Body of pancreas (tissue), 4 donors: ENCODE data around the gene AMHR2. TPM values are rescaled to one million over a fixed set of nuclear protein-coding genes. Genes with fewer than 3 reads are reported as not detected.

Experiments used
- ATAC-seq: fragments of 150-250 bp; one replicate; pipeline ENCODE4 v1.9.1; 2016
- DNase-seq, 4 donors: peaks; one replicate each; pipeline ENCODE4 v3.0.0-alpha.2; 2019
- H3K27ac ChIP-seq, 4 donors: fragments of 200-600 bp; sonication (generic); 1 replicate in 3 of 4; 2 replicates in 1 of 4; pipeline versions ENCODE4 v1.5.1 to v1.6.1; 2016 to 2019; ENCODE audit warnings: mild to moderate bottlenecking in 1 of 4, mixed read lengths in 1 of 4, moderate library complexity in 1 of 4
- H3K27me3 ChIP-seq, 2 donors: fragments of 200-600 bp; sonication (generic); one replicate each; pipeline ENCODE4 v1.6.0; 2016; ENCODE audit warnings: mild to moderate bottlenecking in 1 of 2
- H3K36me3 ChIP-seq, 2 donors: fragments of 200-600 bp; sonication (generic); replicated peaks in 1 of 2; 2 replicates each; pipeline ENCODE4 v1.5.1; 2016; ENCODE audit warnings: low read depth in 2 of 2; ENCODE audit not compliant: insufficient read depth in 1 of 2
- H3K4me1 ChIP-seq: fragments of 200-600 bp; sonication (generic); one replicate; pipeline ENCODE4 v1.6.0; 2016
- H3K4me3 ChIP-seq, 2 donors: fragments of 200-600 bp; sonication (generic); 1 replicate in 1 of 2; 2 replicates in 1 of 2; pipeline ENCODE4 v1.5.1; 2016 to 2019
- H3K9me3 ChIP-seq, 3 donors: fragments of 200-600 bp; sonication (generic); 1 replicate in 2 of 3; 2 replicates in 1 of 3; pipeline ENCODE4 v1.5.1; 2016
- CTCF ChIP-seq, 7 experiments: fragments of 450-650 bp in 4 of 7; fragments of 200-600 bp in 3 of 7; sonication (generic) in 3 of 7; IDR thresholded peaks; one replicate each; pipeline ENCODE4 v1.5.1; 2016 to 2019; ENCODE audit warnings: antibody characterized with exemption in 7 of 7
- POLR2A ChIP-seq, 3 donors: fragments of 450-650 bp; IDR thresholded peaks; one replicate each; pipeline ENCODE4 v1.6.1; 2016; ENCODE audit warnings: antibody characterized with exemption in 3 of 3, mild to moderate bottlenecking in 2 of 3
- WGBS, 2 donors: methylation state at CpG; one replicate each; pipeline ENCODE4 v1.1.5; 2017; 5-methylcytosine and 5-hydroxymethylcytosine counted together
- intact Hi-C: fragments of 100-400 bp; cut with DNase I; formaldehyde crosslinking; loops from one replicate; pipeline ENCODE4 v1.15.1; 2023
- total RNA-seq, 2 donors: library from RNA; depleted of rRNA; stranded (reverse); fragments of >200 nt; gene quantifications; one replicate each; pipeline ENCODE4 v1.1.0, GENCODE V29; 2016

AMHR2 gene
- total RNA-seq, 2 donors from 2014 or later = 2.3 to 10.6 TPM

GRCh38 chr12:53467082-53467481 lies 43.4 kb downstream of the AMHR2 start:
- 53 to 76% methylated on average over 5 of the region's 5 CpGs for WGBS, 2 donors
- intact Hi-C loops = no loop called here

GRCh38 chr12:53467880-53468279 lies 44.2 kb downstream of the AMHR2 start:
- 59 to 63% methylated on average over 2 of the region's 2 CpGs for WGBS, 2 donors
- H3K27ac ChIP-seq = no peak overlapping the region
- intact Hi-C loops = no loop called here
- H3K9me3 ChIP-seq = no peaks in the 10 kb centered on the region
- no peak overlapping the region for H3K4me3 ChIP-seq
- TF ChIP-seq CTCF (IDR thresholded peaks at IDR 0.05) = no peak
- TF ChIP-seq POLR2A (IDR thresholded peaks at IDR 0.05) = no peak
- H3K4me1 ChIP-seq = peaks cover 11% of the 10 kb centered on the region
- no peak for ATAC-seq
- DNase-seq = no peak
- H3K27me3 ChIP-seq = no peaks in the 10 kb centered on the region
- H3K36me3 ChIP-seq = peaks cover 26 to 66% of the 10 kb centered on the region in 2 donors

More at GRCh38 chr12:53467082-53467481, 43.4 kb downstream of the AMHR2 start:
- Histone ChIP-seq H3K4me3 (no peak overlapping the region), H3K27ac (no peak overlapping the region), H3K36me3 (peaks cover 31 to 73% of the 10 kb centered on the region in 2 donors), H3K9me3 (no peaks in the 10 kb centered on the region), H3K27me3 (no peaks in the 10 kb centered on the region), H3K4me1 (peaks cover 3% of the 10 kb centered on the region)
- TF ChIP-seq POLR2A (IDR thresholded peaks at IDR 0.05) (no peak), CTCF (IDR thresholded peaks at IDR 0.05) (no peak)
- DNase-seq (no peak), ATAC-seq (no peak)

GRCh38 chr12:53468282-53468681 lies 44.6 kb downstream of the AMHR2 start:
- no peak for TF ChIP-seq CTCF (IDR thresholded peaks at IDR 0.05)
- TF ChIP-seq POLR2A (IDR thresholded peaks at IDR 0.05) = no peak
- no peak for DNase-seq
- peaks cover 15% of the 10 kb centered on the region for H3K4me1 ChIP-seq
- H3K27me3 ChIP-seq = no peaks in the 10 kb centered on the region
- no peak overlapping the region for H3K4me3 ChIP-seq
- ATAC-seq = no peak
- intact Hi-C loops = no loop called here
- no peak overlapping the region for H3K27ac ChIP-seq
- H3K36me3 ChIP-seq = peaks cover 24 to 62% of the 10 kb centered on the region in 2 donors
- 86% methylated on average over 1 of the region's 1 CpG for WGBS, 2 donors
- no peaks in the 10 kb centered on the region for H3K9me3 ChIP-seq

GRCh38 chr12:53472056-53472582 lies 48.5 kb downstream of the AMHR2 start:
- Histone ChIP-seq H3K9me3 (no peaks in the 10 kb centered on the region), H3K27ac (no peak overlapping the region), H3K36me3 (peaks cover 16 to 39% of the 10 kb centered on the region in 2 donors), H3K4me1 (peaks cover 48% of the 10 kb centered on the region), H3K4me3 (no peak overlapping the region), H3K27me3 (no peaks in the 10 kb centered on the region)
- DNase-seq (no peak), ATAC-seq (no peak)
- TF ChIP-seq CTCF (IDR thresholded peaks at IDR 0.05) = no peak
- TF ChIP-seq POLR2A (IDR thresholded peaks at IDR 0.05) = no peak
- 81 to 94% methylated on average over 1 of the region's 1 CpG for WGBS, 2 donors
- intact Hi-C loops = no loop called here

GRCh38 chr12:53474077-53474476 lies 50.4 kb downstream of the AMHR2 start:
- no peaks in the 10 kb centered on the region for H3K9me3 ChIP-seq
- H3K27ac ChIP-seq = peak overlapping the region in 1 of 4 donors; percentile 34
- DNase-seq = no peak
- ATAC-seq = no peak
- no peak for TF ChIP-seq POLR2A (IDR thresholded peaks at IDR 0.05)
- TF ChIP-seq CTCF (IDR thresholded peaks at IDR 0.05) = no peak
- H3K27me3 ChIP-seq = no peaks in the 10 kb centered on the region
- H3K4me1 ChIP-seq = peaks cover 49% of the 10 kb centered on the region
- H3K36me3 ChIP-seq = peaks cover 16 to 32% of the 10 kb centered on the region in 2 donors
- intact Hi-C loops = no loop called here
- H3K4me3 ChIP-seq = no peak overlapping the region
- 53 to 60% methylated on average over 2 of the region's 2 CpGs for WGBS, 2 donors
